Upper lobe of left lung (tissue), 4 donors: ENCODE data around the gene PPP1R37.

Experiments used
- POLR2AphosphoS5 ChIP-seq, 2 donors: sonication (generic); formaldehyde crosslinking; IDR thresholded peaks; one replicate each; pipeline ENCODE4 v1.5.1; 2017; ENCODE audit warnings: antibody characterized with exemption in 2 of 2
- TF ChIP-seq, protein P1 (sequence below), 6 experiments: fragments of 450-650 bp in 4 of 6; fragments of 200-600 bp in 2 of 6; sonication (generic) in 2 of 6; IDR thresholded peaks; one replicate each; pipeline ENCODE4 v1.5.1; 2016 to 2019; ENCODE audit warnings: antibody characterized with exemption in 6 of 6

GRCh38 chr19:45142016-45142725, 49.2 kb downstream of the PPP1R37 start:
- TF ChIP-seq POLR2AphosphoS5 (IDR thresholded peaks at IDR 0.05) = no peak
- TF ChIP-seq, protein P1, sequence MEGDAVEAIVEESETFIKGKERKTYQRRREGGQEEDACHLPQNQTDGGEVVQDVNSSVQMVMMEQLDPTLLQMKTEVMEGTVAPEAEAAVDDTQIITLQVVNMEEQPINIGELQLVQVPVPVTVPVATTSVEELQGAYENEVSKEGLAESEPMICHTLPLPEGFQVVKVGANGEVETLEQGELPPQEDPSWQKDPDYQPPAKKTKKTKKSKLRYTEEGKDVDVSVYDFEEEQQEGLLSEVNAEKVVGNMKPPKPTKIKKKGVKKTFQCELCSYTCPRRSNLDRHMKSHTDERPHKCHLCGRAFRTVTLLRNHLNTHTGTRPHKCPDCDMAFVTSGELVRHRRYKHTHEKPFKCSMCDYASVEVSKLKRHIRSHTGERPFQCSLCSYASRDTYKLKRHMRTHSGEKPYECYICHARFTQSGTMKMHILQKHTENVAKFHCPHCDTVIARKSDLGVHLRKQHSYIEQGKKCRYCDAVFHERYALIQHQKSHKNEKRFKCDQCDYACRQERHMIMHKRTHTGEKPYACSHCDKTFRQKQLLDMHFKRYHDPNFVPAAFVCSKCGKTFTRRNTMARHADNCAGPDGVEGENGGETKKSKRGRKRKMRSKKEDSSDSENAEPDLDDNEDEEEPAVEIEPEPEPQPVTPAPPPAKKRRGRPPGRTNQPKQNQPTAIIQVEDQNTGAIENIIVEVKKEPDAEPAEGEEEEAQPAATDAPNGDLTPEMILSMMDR (IDR thresholded peaks at IDR 0.05) = no peak
